AG04450 (cell line): ENCODE results near the gene GREM1. TPM values are rescaled to one million over a fixed set of nuclear protein-coding genes. Genes with fewer than 3 reads are reported as not detected.

Experiments used
- CTCF ChIA-PET: fragments of 300-600, 350-600 bp; formaldehyde crosslinking; extraction: SDS; loops from one replicate; lab custom pipeline; 2022; ENCODE audit warnings: antibody characterized with exemption, inconsistent platforms; lab: Charles Lee
- POLR2A ChIA-PET: fragments of 350-600 bp; formaldehyde crosslinking; extraction: SDS; loops from one replicate; lab custom pipeline; 2021; ENCODE audit warnings: antibody characterized with exemption, inconsistent platforms; lab: Yijun Ruan, JAX
- DNase-seq: peaks from one replicate; pipeline ENCODE4 v3.0.0-alpha.2; 2011; ENCODE audit warnings: low read depth, low spot score
- H3K27ac ChIP-seq: one replicate; pipeline ENCODE4 v1.5.1; 2012; ENCODE audit warnings: low read depth, low read length, control low read depth
- H3K27me3 ChIP-seq: one replicate; pipeline ENCODE4 v1.6.0; 2012; ENCODE audit warnings: low read length; ENCODE audit not compliant: control insufficient read depth, insufficient read depth
- H3K4me3 ChIP-seq: 2 replicates; pipeline ENCODE4 v1.5.1; 2011; ENCODE audit warnings: mild to moderate bottlenecking, low read depth, low read length, control low read depth
- H3K9me3 ChIP-seq: 2 replicates; pipeline ENCODE4 v1.5.1; 2012; ENCODE audit warnings: low read length; ENCODE audit not compliant: control insufficient read depth, insufficient read depth
- CTCF ChIP-seq: IDR thresholded peaks from 2 replicates; pipeline ENCODE4 v1.5.1; 2011; ENCODE audit warnings: low read depth, low read length, control low read depth, inconsistent platforms
- polyA plus RNA-seq: library from polyadenylated mRNA; depleted of rRNA; stranded (reverse); fragments of >200 nt; gene quantifications from 2 replicates; pipeline ENCODE4 v1.2.3, GENCODE V29; 2011

Gene GREM1
- polyA plus RNA-seq, 1 experiment, result 2,858 TPM

GRCh38 chr15:32743411-32744140 is 25.8 kb downstream of the GREM1 start:
- H3K27me3 ChIP-seq, result no peaks in the 10 kb centered on the region
- H3K4me3 ChIP-seq, result no peak overlapping the region
- ChIA-PET CTCF (no interaction called here), POLR2A (interaction anchor here (1.1 kb wide), 1 partner anchor 128 kb away, joined by 3 read pairs; no protein-coding TSS in a partner anchor)
- no peaks in the 10 kb centered on the region for H3K9me3 ChIP-seq
- no peak for DNase-seq
- no peak overlapping the region for H3K27ac ChIP-seq
- no peak for TF ChIP-seq CTCF

DNA sequence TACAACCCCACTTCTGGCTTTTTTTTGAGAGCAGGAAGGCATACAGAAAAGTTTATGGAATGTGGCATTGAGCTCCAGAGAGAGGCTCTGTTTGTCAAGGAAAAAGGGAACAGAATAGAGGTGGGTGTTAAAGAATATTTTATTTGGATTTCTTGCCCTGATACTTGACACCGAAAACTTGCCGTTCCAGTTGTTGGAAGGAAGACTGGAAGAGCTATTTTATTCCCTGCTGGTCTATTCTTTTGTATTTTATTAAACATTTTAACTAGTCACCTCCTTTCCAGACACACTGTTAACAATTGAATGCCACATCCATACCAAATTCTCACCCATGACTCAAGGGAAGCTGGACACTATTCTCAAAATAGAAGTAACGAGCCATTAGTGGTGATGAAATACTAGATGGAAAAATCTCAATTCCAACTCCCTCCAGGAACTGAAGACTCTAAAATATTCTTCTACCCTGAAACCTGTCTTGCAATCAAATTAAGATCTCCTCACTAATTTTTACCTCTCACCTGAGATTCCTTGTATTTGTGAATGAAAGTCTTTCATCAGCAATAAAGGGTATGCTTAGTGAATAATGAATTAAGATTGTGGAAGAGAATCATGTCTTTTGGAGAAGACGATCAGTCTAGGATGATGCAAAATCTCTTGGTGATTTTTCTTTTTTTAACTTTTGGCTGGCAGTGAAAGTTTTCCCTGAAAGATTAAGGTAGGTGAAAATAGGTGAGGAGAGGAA is 28.5 kb downstream of the GREM1 start:
- Histone ChIP-seq H3K4me3 (no peak overlapping the region), H3K27ac (no peak overlapping the region), H3K27me3 (no peaks in the 10 kb centered on the region), H3K9me3 (no peaks in the 10 kb centered on the region)
- DNase-seq, result no peak
- ChIA-PET CTCF (interaction anchor here (1.4 kb wide), 1 partner anchor 83 kb away, joined by 4 read pairs; no protein-coding TSS in a partner anchor), POLR2A (no interaction called here)
- TF ChIP-seq CTCF, result no peak

DNA sequence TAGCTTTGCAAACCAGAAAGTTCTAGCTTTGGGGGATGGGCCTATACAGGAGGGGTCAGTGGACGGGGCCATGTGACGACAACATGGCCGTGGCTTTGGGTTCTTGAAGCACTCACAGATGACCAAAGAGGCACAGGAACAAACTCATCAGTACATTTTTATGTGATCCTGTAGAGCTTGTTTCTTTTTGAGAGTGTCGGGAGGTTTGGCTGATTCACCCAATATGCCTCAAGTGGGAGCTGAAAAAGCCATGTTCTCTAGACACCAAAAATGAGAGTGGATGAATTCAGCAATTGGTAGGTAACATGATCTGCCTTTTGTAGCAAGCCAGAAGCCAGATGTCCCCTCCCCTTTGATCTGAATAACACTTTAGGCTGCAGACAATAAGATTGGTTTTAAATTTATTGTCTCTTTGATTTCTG is 30.1 kb downstream of the GREM1 start:
- H3K9me3 ChIP-seq, result no peaks in the 10 kb centered on the region
- ChIA-PET POLR2A (no interaction called here), CTCF (no interaction called here)
- TF ChIP-seq CTCF, result no peak
- no peaks in the 10 kb centered on the region for H3K27me3 ChIP-seq
- DNase-seq, result no peak
- no peak overlapping the region for H3K4me3 ChIP-seq
- no peak overlapping the region for H3K27ac ChIP-seq

DNA sequence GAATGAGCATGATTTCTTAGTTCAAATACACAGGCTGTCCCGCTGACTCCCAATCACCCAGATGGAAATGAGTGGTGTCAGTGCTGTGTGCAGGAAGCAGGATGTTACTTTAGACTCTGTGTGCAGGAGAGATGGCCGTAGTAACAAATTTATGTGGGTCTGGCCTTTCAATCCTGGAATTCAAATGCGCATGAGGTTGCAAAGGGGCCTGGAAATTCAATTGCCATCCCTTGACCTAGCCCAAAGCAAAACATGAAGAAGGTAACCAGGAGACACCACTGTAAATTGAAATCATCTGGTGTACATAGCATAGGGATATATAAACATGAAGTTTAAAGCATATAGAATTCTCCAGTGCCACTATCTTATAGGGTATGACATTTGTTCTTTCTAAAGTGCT is 33.2 kb downstream of the GREM1 start:
- H3K27me3 ChIP-seq, result no peaks in the 10 kb centered on the region
- TF ChIP-seq CTCF, result no peak
- DNase-seq, result no peak
- no peak overlapping the region for H3K27ac ChIP-seq
- ChIA-PET POLR2A (no interaction called here), CTCF (no interaction called here)
- H3K4me3 ChIP-seq, result no peak overlapping the region
- no peaks in the 10 kb centered on the region for H3K9me3 ChIP-seq

DNA sequence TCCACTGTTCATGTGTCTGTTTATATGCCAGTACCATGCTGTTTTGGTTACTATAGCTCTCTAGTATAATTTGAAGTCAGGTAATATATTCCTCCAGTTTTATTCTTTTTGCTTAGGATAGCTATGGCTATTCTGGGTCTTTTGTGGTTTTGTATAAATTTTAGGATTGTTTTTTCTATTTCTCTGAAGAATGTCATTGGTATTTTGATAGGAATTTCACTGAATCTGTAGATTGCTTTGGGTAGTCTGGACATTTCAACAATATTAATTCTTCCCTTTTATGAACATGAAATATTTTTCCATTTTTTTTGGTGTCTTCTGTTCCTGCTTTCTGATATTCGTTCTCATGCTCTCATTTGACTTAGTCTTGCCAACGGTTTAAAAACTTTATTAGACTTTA is 39.6 kb downstream of the GREM1 start:
- DNase-seq, result no peak
- Histone ChIP-seq H3K27me3 (no peaks in the 10 kb centered on the region), H3K9me3 (no peaks in the 10 kb centered on the region)

More for the DNA sequence above, 39.6 kb downstream of the GREM1 start:
- no peak for TF ChIP-seq CTCF
- POLR2A ChIA-PET, result no interaction called here
- Histone ChIP-seq H3K4me3 (no peak overlapping the region), H3K27ac (no peak overlapping the region)
- CTCF ChIA-PET, result interaction anchor here (1.3 kb wide), 1 partner anchor 238 kb away, joined by 3 read pairs; no protein-coding TSS in a partner anchor
